ENCODE measurements around the gene ITPK1.

DNA sequence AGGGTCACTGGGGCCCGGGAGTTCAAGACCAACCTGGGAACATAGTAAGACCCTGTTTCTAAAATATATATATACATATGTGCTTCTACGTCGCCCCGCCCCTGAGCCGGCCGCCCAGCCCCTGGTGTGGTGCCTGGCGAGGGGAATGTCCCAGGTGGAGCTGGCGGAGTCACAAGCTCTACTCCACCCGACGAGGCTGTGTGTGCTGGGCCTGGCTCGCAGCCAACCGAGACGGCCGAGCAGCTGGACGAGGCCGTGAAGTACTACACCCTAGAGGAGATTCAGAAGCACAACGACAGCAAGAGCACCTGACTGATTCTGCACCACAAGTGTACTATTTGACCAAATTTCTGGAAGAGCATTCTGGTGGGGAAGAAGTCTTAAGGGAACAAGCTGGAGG lies 22.1 kb upstream of the ITPK1 start:
- TF ChIP-seq, protein P1, sequence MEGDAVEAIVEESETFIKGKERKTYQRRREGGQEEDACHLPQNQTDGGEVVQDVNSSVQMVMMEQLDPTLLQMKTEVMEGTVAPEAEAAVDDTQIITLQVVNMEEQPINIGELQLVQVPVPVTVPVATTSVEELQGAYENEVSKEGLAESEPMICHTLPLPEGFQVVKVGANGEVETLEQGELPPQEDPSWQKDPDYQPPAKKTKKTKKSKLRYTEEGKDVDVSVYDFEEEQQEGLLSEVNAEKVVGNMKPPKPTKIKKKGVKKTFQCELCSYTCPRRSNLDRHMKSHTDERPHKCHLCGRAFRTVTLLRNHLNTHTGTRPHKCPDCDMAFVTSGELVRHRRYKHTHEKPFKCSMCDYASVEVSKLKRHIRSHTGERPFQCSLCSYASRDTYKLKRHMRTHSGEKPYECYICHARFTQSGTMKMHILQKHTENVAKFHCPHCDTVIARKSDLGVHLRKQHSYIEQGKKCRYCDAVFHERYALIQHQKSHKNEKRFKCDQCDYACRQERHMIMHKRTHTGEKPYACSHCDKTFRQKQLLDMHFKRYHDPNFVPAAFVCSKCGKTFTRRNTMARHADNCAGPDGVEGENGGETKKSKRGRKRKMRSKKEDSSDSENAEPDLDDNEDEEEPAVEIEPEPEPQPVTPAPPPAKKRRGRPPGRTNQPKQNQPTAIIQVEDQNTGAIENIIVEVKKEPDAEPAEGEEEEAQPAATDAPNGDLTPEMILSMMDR (IDR thresholded peaks at IDR 0.05), result peak in 5 of 6 experiments; percentile 14 to 62 (median 38)
- TF ChIP-seq POLR2A (IDR thresholded peaks at IDR 0.05), result no peak

Data from thyroid gland (tissue), 4 donors.